HepG2 (cell line): Measurements from ENCODE around the gene CHMP1A. TPM values are rescaled to one million over a fixed set of nuclear protein-coding genes. Genes with fewer than 3 reads are reported as not detected.
A peak's percentile ranks its signal among the peaks of the same experiment; 100 is the strongest.

ENCODE experiments used
- CSRNP1 ChIP-seq: sonication (generic); formaldehyde crosslinking; IDR thresholded peaks from 2 replicates; pipeline ENCODE4 v1.8.1; 2023; ENCODE audit warnings: mild to moderate bottlenecking, missing genetic modification reagents
- KLF11 ChIP-seq: IDR thresholded peaks from 2 replicates; pipeline ENCODE4 v1.6.1; 2016; ENCODE audit warnings: missing compliant biosample characterization
- PAWR ChIP-seq: sonication (generic); formaldehyde crosslinking; IDR thresholded peaks from 2 replicates; pipeline ENCODE4 v1.4.0; 2020; ENCODE audit warnings: missing genetic modification reagents, mild to moderate bottlenecking, borderline replicate concordance
- PAXIP1 ChIP-seq: sonication (generic); formaldehyde crosslinking; conservative IDR thresholded peaks from 2 replicates; pipeline ENCODE4 v1.4.0; 2020; ENCODE audit warnings: mild to moderate bottlenecking, missing genetic modification reagents, moderate library complexity
- RNF2 ChIP-seq: fragments of 450-650 bp; conservative IDR thresholded peaks from 2 replicates; pipeline ENCODE4 v1.6.1; 2016; ENCODE audit warnings: low read depth
- SALL1 ChIP-seq: sonication (generic); formaldehyde crosslinking; IDR thresholded peaks from 2 replicates; pipeline ENCODE4 v1.8.0; 2022; ENCODE audit warnings: mild to moderate bottlenecking, missing genetic modification reagents
- ZNF143 ChIP-seq: sonication (generic); formaldehyde crosslinking; IDR thresholded peaks from 2 replicates; pipeline ENCODE4 v1.4.0; 2020; ENCODE audit warnings: missing genetic modification reagents
- ZNF589 ChIP-seq: sonication (generic); formaldehyde crosslinking; conservative IDR thresholded peaks from 2 replicates; pipeline ENCODE4 v1.8.0; 2022; ENCODE audit warnings: mild to moderate bottlenecking, moderate library complexity, missing genetic modification reagents
- ZNF83 ChIP-seq: sonication (generic); formaldehyde crosslinking; IDR thresholded peaks from 2 replicates; pipeline ENCODE4 v1.4.0; 2020; ENCODE audit warnings: missing genetic modification reagents, mild to moderate bottlenecking, borderline replicate concordance
- polyA plus RNA-seq, 8 experiments: library from polyadenylated mRNA; depleted of rRNA in 3 of 8; stranded (reverse) in 7 of 8; unstranded in 1 of 8; fragments of >200 nt; fragmentation: Illumina TruSeq in 4 of 8; extraction: Trizol in 4 of 8; gene quantifications; 2 replicates each; pipeline versions ENCODE4 v1.2.1 to v1.2.3, GENCODE V29; 2011 to 2016; ENCODE audit warnings: low read depth in 4 of 8, missing spikeins in 1 of 8, mixed read lengths in 1 of 8; ENCODE audit not compliant: insufficient read depth in 1 of 8
- total RNA-seq, 5 experiments: library from RNA; depleted of rRNA; stranded (reverse); fragments of >200 nt; fragmentation: Illumina TruSeq; extraction: Trizol; gene quantifications; 2 replicates each; pipeline ENCODE4 v1.2.3, GENCODE V29; 2016; ENCODE audit warnings: low read depth in 1 of 5
- TF ChIP-seq, protein P1 (sequence below): sonication (generic); formaldehyde crosslinking; IDR thresholded peaks from 2 replicates; pipeline ENCODE4 v1.9.0; 2022; ENCODE audit warnings: missing genetic modification reagents, mild to moderate bottlenecking, borderline replicate concordance
- TF ChIP-seq, protein P2 (sequence below), 2 experiments: sonication (generic) in 1 of 2; formaldehyde crosslinking in 1 of 2; IDR thresholded peaks; 2 replicates each; pipeline versions ENCODE4 v1.4.0 to v1.6.1; 2016 to 2020; ENCODE audit warnings: borderline replicate concordance in 1 of 2, low read depth in 1 of 2, mild to moderate bottlenecking in 1 of 2, missing genetic modification reagents in 1 of 2
- TF ChIP-seq, protein P3 (sequence below): sonication (generic); formaldehyde crosslinking; IDR thresholded peaks from 2 replicates; pipeline ENCODE4 v1.4.0; 2020; ENCODE audit warnings: missing genetic modification reagents
- TF ChIP-seq, protein P4 (sequence below): IDR thresholded peaks from 2 replicates; pipeline ENCODE4 v1.6.1; 2016; ENCODE audit warnings: missing compliant biosample characterization, missing genetic modification reagents, borderline replicate concordance

CHMP1A gene
- total and polyA plus RNA-seq, 2 of the 13 experiments (the other 11 are each of a cell fraction or from before 2014, with no cell fraction given), result 69.4 to 73.3 TPM

DNA sequence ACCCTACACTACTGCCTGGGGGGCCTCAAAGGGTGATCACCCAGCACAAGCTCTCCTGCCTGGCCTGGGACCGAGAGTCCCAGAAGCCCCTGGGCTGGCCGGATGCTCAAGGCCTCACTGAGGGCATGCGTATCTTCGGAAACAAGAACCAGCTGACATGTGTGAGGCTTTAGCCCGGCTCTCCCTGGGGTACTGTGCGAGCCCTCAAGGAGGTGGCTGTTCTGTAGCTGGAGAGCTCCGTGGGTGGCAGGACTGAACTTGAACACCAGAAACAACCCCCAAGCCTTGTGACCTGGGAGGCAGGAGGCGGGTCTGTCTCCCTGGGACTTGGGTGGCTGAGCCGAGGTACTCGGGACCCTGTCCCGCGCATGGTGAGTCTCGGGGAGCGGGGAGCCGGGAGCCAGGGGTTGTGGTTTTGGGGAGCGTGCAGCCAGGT, 37.1 kb downstream of the CHMP1A start (continued):
- TF ChIP-seq, protein P1, sequence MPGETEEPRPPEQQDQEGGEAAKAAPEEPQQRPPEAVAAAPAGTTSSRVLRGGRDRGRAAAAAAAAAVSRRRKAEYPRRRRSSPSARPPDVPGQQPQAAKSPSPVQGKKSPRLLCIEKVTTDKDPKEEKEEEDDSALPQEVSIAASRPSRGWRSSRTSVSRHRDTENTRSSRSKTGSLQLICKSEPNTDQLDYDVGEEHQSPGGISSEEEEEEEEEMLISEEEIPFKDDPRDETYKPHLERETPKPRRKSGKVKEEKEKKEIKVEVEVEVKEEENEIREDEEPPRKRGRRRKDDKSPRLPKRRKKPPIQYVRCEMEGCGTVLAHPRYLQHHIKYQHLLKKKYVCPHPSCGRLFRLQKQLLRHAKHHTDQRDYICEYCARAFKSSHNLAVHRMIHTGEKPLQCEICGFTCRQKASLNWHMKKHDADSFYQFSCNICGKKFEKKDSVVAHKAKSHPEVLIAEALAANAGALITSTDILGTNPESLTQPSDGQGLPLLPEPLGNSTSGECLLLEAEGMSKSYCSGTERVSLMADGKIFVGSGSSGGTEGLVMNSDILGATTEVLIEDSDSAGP (CRISPR knock-in tag), result peak; percentile 61; the same call in 1 of the 2 replicates
- TF ChIP-seq KLF11, result peak; percentile 60; the same call in 1 of the 2 replicates
- 0 out of 2 replicates have a peak, but pooled peaks have one; percentile 9 for TF ChIP-seq PAXIP1 (CRISPR knock-in tag)
- TF ChIP-seq, protein P2, sequence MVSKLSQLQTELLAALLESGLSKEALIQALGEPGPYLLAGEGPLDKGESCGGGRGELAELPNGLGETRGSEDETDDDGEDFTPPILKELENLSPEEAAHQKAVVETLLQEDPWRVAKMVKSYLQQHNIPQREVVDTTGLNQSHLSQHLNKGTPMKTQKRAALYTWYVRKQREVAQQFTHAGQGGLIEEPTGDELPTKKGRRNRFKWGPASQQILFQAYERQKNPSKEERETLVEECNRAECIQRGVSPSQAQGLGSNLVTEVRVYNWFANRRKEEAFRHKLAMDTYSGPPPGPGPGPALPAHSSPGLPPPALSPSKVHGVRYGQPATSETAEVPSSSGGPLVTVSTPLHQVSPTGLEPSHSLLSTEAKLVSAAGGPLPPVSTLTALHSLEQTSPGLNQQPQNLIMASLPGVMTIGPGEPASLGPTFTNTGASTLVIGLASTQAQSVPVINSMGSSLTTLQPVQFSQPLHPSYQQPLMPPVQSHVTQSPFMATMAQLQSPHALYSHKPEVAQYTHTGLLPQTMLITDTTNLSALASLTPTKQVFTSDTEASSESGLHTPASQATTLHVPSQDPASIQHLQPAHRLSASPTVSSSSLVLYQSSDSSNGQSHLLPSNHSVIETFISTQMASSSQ (IDR thresholded peaks at IDR 0.05; ENCODE audit: low read depth), result no peak
- TF ChIP-seq, protein P2 (CRISPR knock-in tag; IDR thresholded peaks at IDR 0.05; ENCODE audit: borderline replicate concordance), result peak; percentile 3; the same call in 1 of the 2 replicates
- TF ChIP-seq, protein P3, sequence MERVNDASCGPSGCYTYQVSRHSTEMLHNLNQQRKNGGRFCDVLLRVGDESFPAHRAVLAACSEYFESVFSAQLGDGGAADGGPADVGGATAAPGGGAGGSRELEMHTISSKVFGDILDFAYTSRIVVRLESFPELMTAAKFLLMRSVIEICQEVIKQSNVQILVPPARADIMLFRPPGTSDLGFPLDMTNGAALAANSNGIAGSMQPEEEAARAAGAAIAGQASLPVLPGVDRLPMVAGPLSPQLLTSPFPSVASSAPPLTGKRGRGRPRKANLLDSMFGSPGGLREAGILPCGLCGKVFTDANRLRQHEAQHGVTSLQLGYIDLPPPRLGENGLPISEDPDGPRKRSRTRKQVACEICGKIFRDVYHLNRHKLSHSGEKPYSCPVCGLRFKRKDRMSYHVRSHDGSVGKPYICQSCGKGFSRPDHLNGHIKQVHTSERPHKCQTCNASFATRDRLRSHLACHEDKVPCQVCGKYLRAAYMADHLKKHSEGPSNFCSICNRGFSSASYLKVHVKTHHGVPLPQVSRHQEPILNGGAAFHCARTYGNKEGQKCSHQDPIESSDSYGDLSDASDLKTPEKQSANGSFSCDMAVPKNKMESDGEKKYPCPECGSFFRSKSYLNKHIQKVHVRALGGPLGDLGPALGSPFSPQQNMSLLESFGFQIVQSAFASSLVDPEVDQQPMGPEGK (CRISPR knock-in tag), result no peak; the same call in 1 of the 2 replicates
- 0 out of 2 replicates have a peak, but pooled peaks have one; percentile 39 for TF ChIP-seq SALL1 (CRISPR knock-in tag)
- TF ChIP-seq ZNF83 (CRISPR knock-in tag), result no peak
- TF ChIP-seq CSRNP1, result 0 out of 2 replicates have a peak, but pooled peaks have one; percentile 20
- TF ChIP-seq, protein P4, sequence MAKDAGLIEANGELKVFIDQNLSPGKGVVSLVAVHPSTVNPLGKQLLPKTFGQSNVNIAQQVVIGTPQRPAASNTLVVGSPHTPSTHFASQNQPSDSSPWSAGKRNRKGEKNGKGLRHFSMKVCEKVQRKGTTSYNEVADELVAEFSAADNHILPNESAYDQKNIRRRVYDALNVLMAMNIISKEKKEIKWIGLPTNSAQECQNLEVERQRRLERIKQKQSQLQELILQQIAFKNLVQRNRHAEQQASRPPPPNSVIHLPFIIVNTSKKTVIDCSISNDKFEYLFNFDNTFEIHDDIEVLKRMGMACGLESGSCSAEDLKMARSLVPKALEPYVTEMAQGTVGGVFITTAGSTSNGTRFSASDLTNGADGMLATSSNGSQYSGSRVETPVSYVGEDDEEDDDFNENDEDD (CRISPR knock-in tag), result 0 out of 2 replicates have a peak, but pooled peaks have one; percentile 23
- TF ChIP-seq ZNF143 (CRISPR knock-in tag), result peak; percentile 68
- no peak for TF ChIP-seq PAWR
- TF ChIP-seq ZNF589, result no peak
- no peak for TF ChIP-seq RNF2
